RWPE2 (cell line): Measurements from ENCODE around the gene SERPINH1.

Experiments used
- ATAC-seq: fragments of 200-7000 bp; cut with Tn5 transposase; 3 replicates; pipeline ENCODE4 v1.9.1; 2021; ENCODE audit warnings: low read depth
- DNase-seq: peaks from one replicate; pipeline ENCODE4 v3.0.0-alpha.2; 2020; ENCODE audit warnings: low spot score
- H3K27ac ChIP-seq: fragments of 450-650 bp; 2 replicates; pipeline ENCODE4 v1.5.1; 2017; ENCODE audit warnings: mild to moderate bottlenecking; ENCODE audit not compliant: poor library complexity, severe bottlenecking
- H3K27me3 ChIP-seq: fragments of 250-450 bp; sonication (Bioruptor Pico); 2 replicates; pipeline ENCODE4 v1.5.1; 2021; ENCODE audit warnings: mild to moderate bottlenecking, moderate library complexity; ENCODE audit not compliant: insufficient read depth, poor library complexity, severe bottlenecking
- H3K36me3 ChIP-seq: fragments of 250-450 bp; sonication (Bioruptor Pico); 2 replicates; pipeline ENCODE4 v1.5.1; 2020; ENCODE audit warnings: low read depth, mild to moderate bottlenecking, moderate library complexity
- H3K4me1 ChIP-seq: fragments of 250-450 bp; sonication (Bioruptor Pico); 2 replicates; pipeline ENCODE4 v1.5.1; 2021; ENCODE audit warnings: mild to moderate bottlenecking, moderate library complexity; ENCODE audit not compliant: insufficient read depth, poor library complexity, severe bottlenecking
- H3K4me3 ChIP-seq: fragments of 250-450 bp; sonication (Bioruptor Pico); 2 replicates; pipeline ENCODE4 v1.5.1; 2021; ENCODE audit warnings: mild to moderate bottlenecking, moderate library complexity; ENCODE audit not compliant: severe bottlenecking
- H3K9me3 ChIP-seq: fragments of 250-450 bp; sonication (Bioruptor Pico); 2 replicates; pipeline ENCODE4 v1.5.1; 2021; ENCODE audit warnings: mild to moderate bottlenecking, moderate library complexity; ENCODE audit not compliant: severe bottlenecking
- CTCF ChIP-seq: fragments of 450-650 bp; IDR thresholded peaks from one replicate; pipeline ENCODE4 v1.5.1; 2017; ENCODE audit warnings: mild to moderate bottlenecking, moderate library complexity; ENCODE audit not compliant: poor library complexity, severe bottlenecking

SERPINH1 gene

DNA sequence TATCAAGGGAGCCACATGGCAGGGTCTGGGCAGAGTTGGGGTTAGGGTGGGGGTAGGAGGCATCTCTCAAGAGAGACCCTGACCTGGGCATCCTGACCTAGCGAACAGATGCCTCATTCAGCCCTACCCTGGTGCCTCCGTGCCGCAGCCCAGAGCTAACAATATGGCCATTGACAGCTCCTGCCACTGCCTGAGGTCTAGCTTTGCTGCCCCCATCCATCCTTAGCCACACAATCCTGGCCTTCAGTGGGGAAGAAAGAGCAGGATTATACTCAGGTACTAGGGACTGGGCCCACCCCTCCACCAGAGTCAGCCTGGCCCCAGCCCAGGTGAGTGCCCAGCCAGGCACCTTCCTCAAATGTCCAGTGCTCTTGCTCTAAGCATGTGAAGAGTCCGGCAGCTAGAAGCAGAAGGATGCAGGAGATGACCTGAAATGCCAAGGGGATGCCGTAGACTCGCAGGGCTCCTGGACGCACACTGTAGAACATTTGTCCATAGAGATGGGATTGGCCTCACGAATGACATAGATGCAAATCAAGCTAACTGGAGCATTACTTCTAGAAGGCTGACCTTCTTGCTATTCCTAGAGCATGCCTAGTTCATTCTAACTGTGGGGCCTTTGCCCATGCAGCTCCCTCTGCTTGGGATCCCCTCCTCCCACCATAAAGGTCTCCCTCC lies 13.3 kb upstream of the SERPINH1 start:
- Histone ChIP-seq H3K9me3 (no peaks in the 10 kb centered on the region), H3K4me3 (no peak overlapping the region), H3K27me3 (no peaks in the 10 kb centered on the region), H3K36me3 (no peaks in the 10 kb centered on the region), H3K27ac (no peak overlapping the region), H3K4me1 (no peaks in the 10 kb centered on the region)
- no peak for TF ChIP-seq CTCF
- ATAC-seq = no peak
- DNase-seq = no peak

DNA sequence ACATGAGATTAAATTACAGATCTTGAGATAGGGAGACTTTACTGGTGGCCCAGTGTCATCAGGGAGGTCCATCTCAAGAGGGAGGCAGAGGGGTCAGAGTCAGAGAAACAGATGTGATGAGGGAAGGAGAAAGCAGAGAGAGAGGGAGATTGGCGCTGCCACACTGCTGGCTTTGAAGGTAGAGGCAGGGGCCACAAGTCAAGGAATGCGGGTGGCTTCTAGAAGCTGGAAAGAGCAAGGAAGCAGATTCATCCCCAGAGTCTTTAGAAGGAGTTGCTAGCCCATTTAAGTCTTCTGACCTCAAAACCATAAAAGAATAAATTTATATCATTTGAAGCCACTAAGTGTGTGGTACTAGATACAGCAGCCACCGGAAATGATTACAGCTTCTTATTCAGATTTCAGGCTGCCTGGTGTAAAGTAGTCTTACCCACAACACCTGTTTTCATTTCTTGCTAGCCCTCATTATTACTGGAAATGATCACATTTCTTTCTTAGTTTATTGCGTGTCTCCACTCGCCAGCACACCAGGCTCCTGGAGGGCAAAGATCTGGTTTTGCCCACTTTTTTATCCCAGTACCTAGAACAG lies 12.6 kb upstream of the SERPINH1 start:
- Histone ChIP-seq H3K9me3 (no peaks in the 10 kb centered on the region), H3K4me3 (no peak overlapping the region), H3K27me3 (no peaks in the 10 kb centered on the region), H3K4me1 (peaks cover 6% of the 10 kb centered on the region), H3K36me3 (no peaks in the 10 kb centered on the region), H3K27ac (no peak overlapping the region)
- ATAC-seq = no peak
- DNase-seq = no peak
- TF ChIP-seq CTCF = no peak

GRCh38 chr11:75553182-75553581 lies 8.9 kb upstream of the SERPINH1 start:
- H3K9me3 ChIP-seq = no peaks in the 10 kb centered on the region
- no peak overlapping the region for H3K27ac ChIP-seq
- H3K4me1 ChIP-seq = peaks cover 17% of the 10 kb centered on the region
- DNase-seq = no peak
- TF ChIP-seq CTCF = no peak
- no peaks in the 10 kb centered on the region for H3K27me3 ChIP-seq
- H3K4me3 ChIP-seq = no peak overlapping the region
- ATAC-seq = no peak
- H3K36me3 ChIP-seq = no peaks in the 10 kb centered on the region

GRCh38 chr11:75553889-75554257 lies 8.2 kb upstream of the SERPINH1 start:
- Histone ChIP-seq H3K27ac (no peak overlapping the region), H3K4me1 (peaks cover 21% of the 10 kb centered on the region), H3K27me3 (no peaks in the 10 kb centered on the region), H3K4me3 (no peak overlapping the region), H3K36me3 (no peaks in the 10 kb centered on the region), H3K9me3 (no peaks in the 10 kb centered on the region)
- TF ChIP-seq CTCF = no peak
- ATAC-seq = no peak
- no peak for DNase-seq
